ENCODE data around the gene ATXN2L. TPM values are rescaled to one million over a fixed set of nuclear protein-coding genes. Genes with fewer than 3 reads are reported as not detected.
A peak's percentile ranks its signal among the peaks of the same experiment; 100 is the strongest.
"Not testable (repeated sequence)": the region's sequence is repeated elsewhere in the genome, so short reads cannot be mapped to it uniquely, and the experiment has no call there.

Gene ATXN2L
- total and polyA plus RNA-seq, 10 of the 15 experiments (the other 5 are each of a cell fraction or from before 2014, with no cell fraction given), result 3.5 to 210 (median 61.1) TPM

GRCh38 chr16:28822520-28823290 is at the start of gene ATXN2L (continued):
- TF ChIP-seq ZNF592 (IDR thresholded peaks at IDR 0.05), result no peak
- peak; percentile 30; the same call in 1 of the 2 replicates for TF ChIP-seq NRF1 (conservative IDR thresholded peaks at IDR 0.05; ENCODE audit: low read depth, low read length)
- no peak for TF ChIP-seq SPI1 (IDR thresholded peaks at IDR 0.05; ENCODE audit: borderline replicate concordance, insufficient read depth, low read depth, low read length)
- no peak for TF ChIP-seq HDAC6 (IDR thresholded peaks at IDR 0.05; ENCODE audit: unreplicated experiment)
- no peak; the same call in 1 of the 2 replicates for TF ChIP-seq MTA2 (IDR thresholded peaks at IDR 0.05; ENCODE audit: low read depth)
- no peak for TF ChIP-seq MYB (IDR thresholded peaks at IDR 0.05; ENCODE audit: borderline replicate concordance, low read depth, low read length)
- peak; percentile 86 for TF ChIP-seq RELA (IDR thresholded peaks at IDR 0.05; ENCODE audit: borderline replicate concordance, partially characterized antibody)
- no peak for TF ChIP-seq RCOR1 (conservative IDR thresholded peaks at IDR 0.05; ENCODE audit: low read depth, low read length)

- ATAC-seq; H3K4me2 ChIP-seq (ENCODE audit: control insufficient read depth, insufficient read depth); H3K27me3 ChIP-seq (replicated peaks in 1 of 2; ENCODE audit: control insufficient read depth in 2 of 2, insufficient read depth in 2 of 2, low read length in 1 of 2); intact Hi-C loops (cut with micrococcal nuclease; ENCODE audit: unreplicated experiment); H3K79me2 ChIP-seq (ENCODE audit: control insufficient read depth, insufficient read depth, low read length); DNase-seq (ENCODE audit: low read depth, low spot score); POLR2A ChIA-PET; H3K4me3 ChIP-seq; H3K9me3 ChIP-seq (replicated peaks; ENCODE audit: control insufficient read depth, insufficient read depth, low read length); CTCF ChIA-PET; H3K9ac ChIP-seq (ENCODE audit: control insufficient read depth, insufficient read depth, low read length); H3K36me3 ChIP-seq (ENCODE audit: control insufficient read depth in 2 of 2, insufficient read depth in 2 of 2, low read length in 1 of 2); RAD21 ChIA-PET (ENCODE audit: unreplicated experiment); H2AFZ ChIP-seq (ENCODE audit: control insufficient read depth, low read depth, low read length); FAIRE-seq; H4K20me1 ChIP-seq (ENCODE audit: control insufficient read depth, insufficient read depth); SMC1A ChIA-PET (ENCODE audit: uncharacterized antibody, unreplicated experiment); BruUV-seq (replicated peaks); H3K4me1 ChIP-seq (ENCODE audit: control insufficient read depth, insufficient read depth, low read length); in situ Hi-C loops (cut with MboI); H3K27ac ChIP-seq (ENCODE audit: control insufficient read depth, insufficient read depth): not testable (repeated sequence)
- WGBS (ENCODE audit: insufficient coverage, insufficient replicate concordance, low lambda C conversion rate, missing lambda C conversion rate), result no CpG with 5 or more reads among the region's 6 CpGs
Measured at GRCh38 chr16:28781697-28782096, 41.1 kb upstream of the ATXN2L start.

DNA sequence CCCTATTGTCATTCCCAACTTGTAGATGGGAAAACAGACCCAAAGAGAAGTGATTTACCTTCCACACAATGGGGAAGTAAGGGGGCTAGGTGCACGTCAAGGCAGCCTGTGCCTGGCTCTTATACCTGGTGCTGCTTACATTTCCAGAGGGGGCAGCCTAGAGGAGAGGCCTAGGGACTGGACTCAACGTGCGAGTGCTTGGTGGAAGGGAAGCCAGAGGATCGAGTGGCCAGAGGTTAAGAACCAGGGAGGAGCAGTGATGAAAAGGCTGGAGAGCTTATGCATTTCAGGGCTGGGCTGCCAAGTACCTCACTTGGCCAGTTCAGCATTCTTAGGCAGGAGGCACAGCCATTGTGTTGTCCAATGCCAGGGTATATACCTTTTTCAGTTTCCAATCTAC is 40.4 kb upstream of the ATXN2L start:
- H2AFZ ChIP-seq (ENCODE audit: control insufficient read depth, low read depth, low read length); DNase-seq (ENCODE audit: low read depth, low spot score); in situ Hi-C loops (cut with MboI); H3K36me3 ChIP-seq (ENCODE audit: control insufficient read depth in 2 of 2, insufficient read depth in 2 of 2, low read length in 1 of 2); H3K4me3 ChIP-seq; H3K27ac ChIP-seq (ENCODE audit: control insufficient read depth, insufficient read depth); intact Hi-C loops (cut with micrococcal nuclease; ENCODE audit: unreplicated experiment); H3K27me3 ChIP-seq (replicated peaks in 1 of 2; ENCODE audit: control insufficient read depth in 2 of 2, insufficient read depth in 2 of 2, low read length in 1 of 2); H3K9me3 ChIP-seq (replicated peaks; ENCODE audit: control insufficient read depth, insufficient read depth, low read length); RAD21 ChIA-PET (ENCODE audit: unreplicated experiment); BruUV-seq (replicated peaks); FAIRE-seq; ATAC-seq; H3K79me2 ChIP-seq (ENCODE audit: control insufficient read depth, insufficient read depth, low read length); POLR2A ChIA-PET; H3K4me1 ChIP-seq (ENCODE audit: control insufficient read depth, insufficient read depth, low read length); H3K4me2 ChIP-seq (ENCODE audit: control insufficient read depth, insufficient read depth); H3K9ac ChIP-seq (ENCODE audit: control insufficient read depth, insufficient read depth, low read length); CTCF ChIA-PET; SMC1A ChIA-PET (ENCODE audit: uncharacterized antibody, unreplicated experiment); H4K20me1 ChIP-seq (ENCODE audit: control insufficient read depth, insufficient read depth): not testable (repeated sequence)
- no CpG with 5 or more reads among the region's 4 CpGs for WGBS (ENCODE audit: insufficient coverage, insufficient replicate concordance, low lambda C conversion rate, missing lambda C conversion rate)

Measured in GM12878 (cell line).